K562 (cell line): ENCODE measurements around the gene ZSCAN26. TPM values are rescaled to one million over a fixed set of nuclear protein-coding genes. Genes with fewer than 3 reads are reported as not detected.

Experiments
- FOXA1 ChIP-seq: fragments of 450-650 bp; IDR thresholded peaks from 2 replicates; pipeline ENCODE4 v1.6.1; 2016; ENCODE audit warnings: mild to moderate bottlenecking, borderline replicate concordance
- IRF2 ChIP-seq: sonication (generic); formaldehyde crosslinking; IDR thresholded peaks from 2 replicates; pipeline ENCODE4 v1.8.1; 2022; ENCODE audit warnings: mild to moderate bottlenecking, missing genetic modification reagents
- KLF1 ChIP-seq: fragments of 450-650 bp; IDR thresholded peaks from 2 replicates; pipeline ENCODE4 v1.6.1; 2016; ENCODE audit warnings: missing genetic modification characterization, missing compliant biosample characterization
- MECOM ChIP-seq: fragments of 250-450 bp; sonication (Bioruptor Pico); IDR thresholded peaks from 2 replicates; pipeline ENCODE4 v1.8.0; 2022; ENCODE audit warnings: inconsistent platforms
- RBFOX2 ChIP-seq: fragments of 200-400 bp; formaldehyde crosslinking; IDR thresholded peaks from 2 replicates; pipeline ENCODE4 v1.6.1; 2017; ENCODE audit warnings: low read depth, mild to moderate bottlenecking, low read length, moderate library complexity
- ZBTB17 ChIP-seq: fragments of 450-650 bp; formaldehyde crosslinking; IDR thresholded peaks from 2 replicates; pipeline ENCODE4 v1.4.0; 2020; ENCODE audit warnings: mild to moderate bottlenecking
- ZNF174 ChIP-seq: fragments of 250-450 bp; sonication (Bioruptor Pico); IDR thresholded peaks from 2 replicates; pipeline ENCODE4 v1.4.0; 2020; ENCODE audit warnings: mild to moderate bottlenecking
- ZNF780A ChIP-seq: fragments of 250-450 bp; sonication (Bioruptor Pico); IDR thresholded peaks from 2 replicates; pipeline ENCODE4 v1.5.0; 2021; ENCODE audit warnings: mild to moderate bottlenecking
- polyA plus RNA-seq, 8 experiments: library from polyadenylated mRNA; depleted of rRNA in 4 of 8; stranded (reverse) in 5 of 8; unstranded in 3 of 8; fragments of >200 nt; fragmentation: Nextera tagmentation in 2 of 8; fragmentation: Illumina TruSeq in 1 of 8; extraction: Ambion mirVana in 2 of 8; extraction: Trizol in 1 of 8; gene quantifications; 2 replicates each; pipeline versions ENCODE4 v1.2.1 to v1.2.3, GENCODE V29; 2011 to 2014; ENCODE audit warnings: inconsistent platforms in 1 of 8, missing spikeins in 1 of 8
- total RNA-seq, 7 experiments: library from RNA; depleted of rRNA in 6 of 7; stranded (reverse); fragments of >200 nt in 6 of 7; fragmentation: Illumina TruSeq in 2 of 7; extraction: Trizol in 2 of 7; gene quantifications; 2 replicates each; pipeline versions ENCODE4 v1.2.1 to v1.2.3, GENCODE V29; 2011 to 2021; ENCODE audit warnings: low replicate concordance in 1 of 7
- TF ChIP-seq, protein P1 (sequence below): fragments of 150-350 bp; conservative IDR thresholded peaks from 2 replicates; pipeline ENCODE4 v1.6.1; 2014; ENCODE audit warnings: low read length
- TF ChIP-seq, protein P2 (sequence below): sonication (generic); formaldehyde crosslinking; IDR thresholded peaks from 2 replicates; pipeline ENCODE4 v1.4.0; 2020; ENCODE audit warnings: mild to moderate bottlenecking, missing genetic modification reagents
- TF ChIP-seq, protein P3 (sequence below), 3 experiments: IDR thresholded peaks in 2 of 3; conservative IDR thresholded peaks in 1 of 3; 2 replicates each; pipeline ENCODE4 v1.5.1; 2011 to 2012; ENCODE audit warnings: low read length in 3 of 3, mild to moderate bottlenecking in 3 of 3, control low read depth in 2 of 3, improper control_type of control experiment in 1 of 3, inconsistent platforms in 1 of 3, low read depth in 1 of 3, mixed read lengths in 1 of 3, moderate library complexity in 1 of 3; ENCODE audit not compliant: insufficient read depth in 2 of 3
- TF ChIP-seq, protein P4 (sequence below), 2 experiments: fragments of 450-650 bp; IDR thresholded peaks; 2 replicates each; pipeline ENCODE4 v1.6.1; 2018; ENCODE audit warnings: mild to moderate bottlenecking in 2 of 2, low read depth in 1 of 2; ENCODE audit not compliant: partially characterized antibody in 2 of 2

The ZSCAN26 gene
- total and polyA plus RNA-seq, 9 of the 15 experiments (the other 6 are each of a cell fraction or from before 2014, with no cell fraction given) = 5.9 to 14.2 (median 10.5) TPM

DNA sequence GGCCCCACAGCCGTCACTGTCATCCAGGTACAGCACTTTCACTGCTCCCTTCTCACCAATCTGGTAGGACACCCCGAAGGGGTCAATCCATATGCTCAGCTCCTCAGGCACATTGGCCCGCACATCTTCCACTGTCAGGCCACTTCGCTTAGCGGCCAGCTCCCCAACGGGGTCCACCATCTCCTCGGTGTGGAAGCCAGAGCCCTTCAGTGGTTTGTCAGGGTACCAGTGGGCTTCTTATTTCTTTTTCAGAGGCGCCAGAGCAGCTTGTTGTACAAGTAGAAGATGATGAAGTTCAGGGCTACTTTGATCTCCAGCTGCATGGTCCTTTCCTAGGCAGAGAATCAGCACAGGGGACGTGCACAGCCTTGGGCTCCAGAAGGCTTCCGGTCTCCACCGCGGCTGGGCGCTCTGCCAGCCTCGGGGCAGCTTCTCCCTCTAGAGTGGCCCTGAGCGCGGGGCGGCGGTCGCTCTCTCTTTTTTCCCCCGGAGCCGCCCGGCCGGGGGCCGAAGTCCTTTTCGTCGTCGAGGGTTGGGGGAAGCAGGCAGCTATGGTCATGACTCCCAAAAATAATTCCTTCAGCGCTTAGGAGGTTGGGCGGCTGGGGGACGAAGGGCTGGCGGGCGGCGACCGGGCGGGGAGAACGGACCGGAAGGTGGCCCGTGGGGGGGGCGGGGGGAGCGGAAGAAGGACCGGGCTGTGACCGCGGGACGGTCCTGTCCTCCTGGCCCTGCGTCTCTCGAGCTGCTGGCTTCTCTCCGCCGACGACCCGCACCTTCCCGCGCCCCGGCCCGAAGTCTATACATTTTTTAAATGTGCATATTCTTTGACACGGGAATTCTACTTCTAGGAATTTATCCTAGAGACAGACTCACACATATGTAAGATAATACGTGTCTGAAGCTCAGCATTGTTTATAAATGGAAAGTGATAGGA, 48.4 kb upstream of the ZSCAN26 start (continued):
- TF ChIP-seq, protein P1, sequence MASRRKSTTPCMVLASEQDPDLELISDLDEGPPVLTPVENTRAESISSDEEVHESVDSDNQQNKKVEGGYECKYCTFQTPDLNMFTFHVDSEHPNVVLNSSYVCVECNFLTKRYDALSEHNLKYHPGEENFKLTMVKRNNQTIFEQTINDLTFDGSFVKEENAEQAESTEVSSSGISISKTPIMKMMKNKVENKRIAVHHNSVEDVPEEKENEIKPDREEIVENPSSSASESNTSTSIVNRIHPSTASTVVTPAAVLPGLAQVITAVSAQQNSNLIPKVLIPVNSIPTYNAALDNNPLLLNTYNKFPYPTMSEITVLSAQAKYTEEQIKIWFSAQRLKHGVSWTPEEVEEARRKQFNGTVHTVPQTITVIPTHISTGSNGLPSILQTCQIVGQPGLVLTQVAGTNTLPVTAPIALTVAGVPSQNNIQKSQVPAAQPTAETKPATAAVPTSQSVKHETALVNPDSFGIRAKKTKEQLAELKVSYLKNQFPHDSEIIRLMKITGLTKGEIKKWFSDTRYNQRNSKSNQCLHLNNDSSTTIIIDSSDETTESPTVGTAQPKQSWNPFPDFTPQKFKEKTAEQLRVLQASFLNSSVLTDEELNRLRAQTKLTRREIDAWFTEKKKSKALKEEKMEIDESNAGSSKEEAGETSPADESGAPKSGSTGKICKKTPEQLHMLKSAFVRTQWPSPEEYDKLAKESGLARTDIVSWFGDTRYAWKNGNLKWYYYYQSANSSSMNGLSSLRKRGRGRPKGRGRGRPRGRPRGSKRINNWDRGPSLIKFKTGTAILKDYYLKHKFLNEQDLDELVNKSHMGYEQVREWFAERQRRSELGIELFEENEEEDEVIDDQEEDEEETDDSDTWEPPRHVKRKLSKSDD = no peak
- no peak for TF ChIP-seq ZNF174 (CRISPR knock-in tag)
- TF ChIP-seq, protein P2, sequence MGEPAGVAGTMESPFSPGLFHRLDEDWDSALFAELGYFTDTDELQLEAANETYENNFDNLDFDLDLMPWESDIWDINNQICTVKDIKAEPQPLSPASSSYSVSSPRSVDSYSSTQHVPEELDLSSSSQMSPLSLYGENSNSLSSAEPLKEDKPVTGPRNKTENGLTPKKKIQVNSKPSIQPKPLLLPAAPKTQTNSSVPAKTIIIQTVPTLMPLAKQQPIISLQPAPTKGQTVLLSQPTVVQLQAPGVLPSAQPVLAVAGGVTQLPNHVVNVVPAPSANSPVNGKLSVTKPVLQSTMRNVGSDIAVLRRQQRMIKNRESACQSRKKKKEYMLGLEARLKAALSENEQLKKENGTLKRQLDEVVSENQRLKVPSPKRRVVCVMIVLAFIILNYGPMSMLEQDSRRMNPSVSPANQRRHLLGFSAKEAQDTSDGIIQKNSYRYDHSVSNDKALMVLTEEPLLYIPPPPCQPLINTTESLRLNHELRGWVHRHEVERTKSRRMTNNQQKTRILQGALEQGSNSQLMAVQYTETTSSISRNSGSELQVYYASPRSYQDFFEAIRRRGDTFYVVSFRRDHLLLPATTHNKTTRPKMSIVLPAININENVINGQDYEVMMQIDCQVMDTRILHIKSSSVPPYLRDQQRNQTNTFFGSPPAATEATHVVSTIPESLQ (CRISPR knock-in tag) = peak; percentile 17; the same call in 1 of the 2 replicates
- TF ChIP-seq, protein P3, sequence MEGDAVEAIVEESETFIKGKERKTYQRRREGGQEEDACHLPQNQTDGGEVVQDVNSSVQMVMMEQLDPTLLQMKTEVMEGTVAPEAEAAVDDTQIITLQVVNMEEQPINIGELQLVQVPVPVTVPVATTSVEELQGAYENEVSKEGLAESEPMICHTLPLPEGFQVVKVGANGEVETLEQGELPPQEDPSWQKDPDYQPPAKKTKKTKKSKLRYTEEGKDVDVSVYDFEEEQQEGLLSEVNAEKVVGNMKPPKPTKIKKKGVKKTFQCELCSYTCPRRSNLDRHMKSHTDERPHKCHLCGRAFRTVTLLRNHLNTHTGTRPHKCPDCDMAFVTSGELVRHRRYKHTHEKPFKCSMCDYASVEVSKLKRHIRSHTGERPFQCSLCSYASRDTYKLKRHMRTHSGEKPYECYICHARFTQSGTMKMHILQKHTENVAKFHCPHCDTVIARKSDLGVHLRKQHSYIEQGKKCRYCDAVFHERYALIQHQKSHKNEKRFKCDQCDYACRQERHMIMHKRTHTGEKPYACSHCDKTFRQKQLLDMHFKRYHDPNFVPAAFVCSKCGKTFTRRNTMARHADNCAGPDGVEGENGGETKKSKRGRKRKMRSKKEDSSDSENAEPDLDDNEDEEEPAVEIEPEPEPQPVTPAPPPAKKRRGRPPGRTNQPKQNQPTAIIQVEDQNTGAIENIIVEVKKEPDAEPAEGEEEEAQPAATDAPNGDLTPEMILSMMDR (IDR thresholded peaks at IDR 0.05 in 2 of 3, conservative IDR thresholded peaks at IDR 0.05 in 1 of 3; ENCODE audit: insufficient read depth in 2 of 3, low read depth in 1 of 3, low read length in 3 of 3) = peak in 2 of 3 experiments; percentile 13 to 32; a peak in 1 of 6 replicates
- TF ChIP-seq RBFOX2 = peak; percentile 86
- no peak for TF ChIP-seq MECOM (CRISPR knock-in tag)
- TF ChIP-seq KLF1 (tag) = no peak
- TF ChIP-seq, protein P4, sequence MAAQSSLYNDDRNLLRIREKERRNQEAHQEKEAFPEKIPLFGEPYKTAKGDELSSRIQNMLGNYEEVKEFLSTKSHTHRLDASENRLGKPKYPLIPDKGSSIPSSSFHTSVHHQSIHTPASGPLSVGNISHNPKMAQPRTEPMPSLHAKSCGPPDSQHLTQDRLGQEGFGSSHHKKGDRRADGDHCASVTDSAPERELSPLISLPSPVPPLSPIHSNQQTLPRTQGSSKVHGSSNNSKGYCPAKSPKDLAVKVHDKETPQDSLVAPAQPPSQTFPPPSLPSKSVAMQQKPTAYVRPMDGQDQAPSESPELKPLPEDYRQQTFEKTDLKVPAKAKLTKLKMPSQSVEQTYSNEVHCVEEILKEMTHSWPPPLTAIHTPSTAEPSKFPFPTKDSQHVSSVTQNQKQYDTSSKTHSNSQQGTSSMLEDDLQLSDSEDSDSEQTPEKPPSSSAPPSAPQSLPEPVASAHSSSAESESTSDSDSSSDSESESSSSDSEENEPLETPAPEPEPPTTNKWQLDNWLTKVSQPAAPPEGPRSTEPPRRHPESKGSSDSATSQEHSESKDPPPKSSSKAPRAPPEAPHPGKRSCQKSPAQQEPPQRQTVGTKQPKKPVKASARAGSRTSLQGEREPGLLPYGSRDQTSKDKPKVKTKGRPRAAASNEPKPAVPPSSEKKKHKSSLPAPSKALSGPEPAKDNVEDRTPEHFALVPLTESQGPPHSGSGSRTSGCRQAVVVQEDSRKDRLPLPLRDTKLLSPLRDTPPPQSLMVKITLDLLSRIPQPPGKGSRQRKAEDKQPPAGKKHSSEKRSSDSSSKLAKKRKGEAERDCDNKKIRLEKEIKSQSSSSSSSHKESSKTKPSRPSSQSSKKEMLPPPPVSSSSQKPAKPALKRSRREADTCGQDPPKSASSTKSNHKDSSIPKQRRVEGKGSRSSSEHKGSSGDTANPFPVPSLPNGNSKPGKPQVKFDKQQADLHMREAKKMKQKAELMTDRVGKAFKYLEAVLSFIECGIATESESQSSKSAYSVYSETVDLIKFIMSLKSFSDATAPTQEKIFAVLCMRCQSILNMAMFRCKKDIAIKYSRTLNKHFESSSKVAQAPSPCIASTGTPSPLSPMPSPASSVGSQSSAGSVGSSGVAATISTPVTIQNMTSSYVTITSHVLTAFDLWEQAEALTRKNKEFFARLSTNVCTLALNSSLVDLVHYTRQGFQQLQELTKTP (IDR thresholded peaks at IDR 0.05; ENCODE audit: low read depth in 1 of 2, partially characterized antibody in 2 of 2) = peak in 1 of 2 experiments; percentile 14
- TF ChIP-seq FOXA1 = no peak
- TF ChIP-seq IRF2 (CRISPR knock-in tag) = no peak
- no peak for TF ChIP-seq ZBTB17 (CRISPR knock-in tag)
- no peak for TF ChIP-seq ZNF780A (CRISPR knock-in tag)
